ENCODE measurements around the gene BABAM2. TPM values are rescaled to one million over a fixed set of nuclear protein-coding genes. Genes with fewer than 3 reads are reported as not detected.

BABAM2 gene
- total RNA-seq, 1 experiment from 2014 or later, result 57.6 TPM

DNA sequence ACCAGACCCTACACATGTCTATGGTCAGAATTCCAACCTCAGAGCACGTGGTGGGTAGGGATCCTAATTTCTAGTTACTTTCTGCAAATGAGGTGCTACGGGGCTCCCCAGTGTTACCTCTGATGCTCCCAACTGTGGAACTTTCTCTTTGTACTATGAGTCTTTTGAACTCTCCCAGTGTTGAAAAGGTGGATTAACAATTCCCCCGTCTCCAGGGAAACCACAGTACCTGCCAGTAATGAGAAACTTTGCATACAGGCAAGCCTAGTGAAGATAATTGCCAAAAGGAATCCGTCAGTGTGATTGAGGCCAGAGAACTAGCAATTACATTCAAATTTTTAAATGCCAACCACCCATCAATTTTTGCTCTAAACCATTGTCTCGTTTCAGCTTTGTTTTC is 373.2 kb downstream of the BABAM2 start:
- intact Hi-C loops (cut with micrococcal nuclease), result no loop called here

DNA sequence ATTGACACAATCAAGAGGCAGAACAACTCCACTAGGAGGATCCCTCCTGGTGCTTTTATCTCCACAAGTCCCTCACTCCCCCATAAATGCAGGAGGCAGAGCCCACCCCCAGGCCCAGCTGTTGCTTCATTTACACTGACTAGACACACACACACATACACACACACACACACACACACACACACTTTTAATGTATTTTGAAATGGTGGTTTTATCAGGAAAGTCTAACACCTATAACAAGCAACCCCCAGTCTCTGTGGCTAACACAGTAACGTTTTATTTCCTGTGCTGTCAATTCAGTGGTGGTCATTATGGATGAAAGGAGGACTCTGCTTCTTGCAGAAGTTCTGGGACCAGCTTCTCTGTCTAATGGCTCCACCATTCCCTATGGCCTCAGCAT is 376.8 kb downstream of the BABAM2 start:
- Mint-ChIP-seq H3K4me3 (ENCODE audit: unreplicated experiment) (no peak overlapping the region), H3K27ac (ENCODE audit: low read depth, unreplicated experiment) (peak overlapping the region; percentile 90), H3K36me3 (ENCODE audit: insufficient read depth, unreplicated experiment) (peaks cover 6% of the 10 kb centered on the region), H3K27me3 (ENCODE audit: insufficient read depth, unreplicated experiment) (no peaks in the 10 kb centered on the region), H3K9me3 (ENCODE audit: unreplicated experiment) (no peaks in the 10 kb centered on the region), H3K4me1 (ENCODE audit: insufficient read depth, unreplicated experiment) (peaks cover 38% of the 10 kb centered on the region)
- DNase-seq (ENCODE audit: unreplicated experiment), result no peak
- TF ChIP-seq, protein P1, sequence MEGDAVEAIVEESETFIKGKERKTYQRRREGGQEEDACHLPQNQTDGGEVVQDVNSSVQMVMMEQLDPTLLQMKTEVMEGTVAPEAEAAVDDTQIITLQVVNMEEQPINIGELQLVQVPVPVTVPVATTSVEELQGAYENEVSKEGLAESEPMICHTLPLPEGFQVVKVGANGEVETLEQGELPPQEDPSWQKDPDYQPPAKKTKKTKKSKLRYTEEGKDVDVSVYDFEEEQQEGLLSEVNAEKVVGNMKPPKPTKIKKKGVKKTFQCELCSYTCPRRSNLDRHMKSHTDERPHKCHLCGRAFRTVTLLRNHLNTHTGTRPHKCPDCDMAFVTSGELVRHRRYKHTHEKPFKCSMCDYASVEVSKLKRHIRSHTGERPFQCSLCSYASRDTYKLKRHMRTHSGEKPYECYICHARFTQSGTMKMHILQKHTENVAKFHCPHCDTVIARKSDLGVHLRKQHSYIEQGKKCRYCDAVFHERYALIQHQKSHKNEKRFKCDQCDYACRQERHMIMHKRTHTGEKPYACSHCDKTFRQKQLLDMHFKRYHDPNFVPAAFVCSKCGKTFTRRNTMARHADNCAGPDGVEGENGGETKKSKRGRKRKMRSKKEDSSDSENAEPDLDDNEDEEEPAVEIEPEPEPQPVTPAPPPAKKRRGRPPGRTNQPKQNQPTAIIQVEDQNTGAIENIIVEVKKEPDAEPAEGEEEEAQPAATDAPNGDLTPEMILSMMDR (IDR thresholded peaks at IDR 0.05; ENCODE audit: unreplicated experiment), result no peak
- no TSS peak for BruUV-seq (replicated peaks)
- ChIA-PET POLR2A (interaction anchor here (0.8 to 12.4 kb wide), 7 partner anchors 15 to 457 kb away, joined by 3 to 277 read pairs (median 26); partner anchors contain the start of gene FOSL2), CTCF (interaction anchor here (0.6 to 2.4 kb wide), 2 partner anchors 9 to 17 kb away, joined by 3 to 7 read pairs; no protein-coding TSS in a partner anchor)
- intact Hi-C loops (cut with micrococcal nuclease), result no loop called here

More for the DNA sequence above, 373.2 kb downstream of the BABAM2 start:
- H3K27ac Mint-ChIP-seq (ENCODE audit: low read depth, unreplicated experiment), result no peak overlapping the region
- H3K36me3 Mint-ChIP-seq (ENCODE audit: insufficient read depth, unreplicated experiment), result peaks cover 6% of the 10 kb centered on the region
- H3K9me3 Mint-ChIP-seq (ENCODE audit: unreplicated experiment), result no peaks in the 10 kb centered on the region
- peaks cover 9% of the 10 kb centered on the region for H3K4me1 Mint-ChIP-seq (ENCODE audit: insufficient read depth, unreplicated experiment)
- no peaks in the 10 kb centered on the region for H3K27me3 Mint-ChIP-seq (ENCODE audit: insufficient read depth, unreplicated experiment)
- POLR2A ChIA-PET, result interaction anchor here (1.2 to 1.3 kb wide), 3 partner anchors 13 to 39 kb away, joined by 3 to 6 read pairs (median 5); no protein-coding TSS in a partner anchor
- TF ChIP-seq, protein P1 (IDR thresholded peaks at IDR 0.05; ENCODE audit: unreplicated experiment), result no peak
- no peak for DNase-seq (ENCODE audit: unreplicated experiment)
- CTCF ChIA-PET, result interaction anchor here (0.6 kb wide), 1 partner anchor 407 kb away, joined by 3 read pairs; no protein-coding TSS in a partner anchor
- H3K4me3 Mint-ChIP-seq (ENCODE audit: unreplicated experiment), result no peak overlapping the region
- no TSS peak for BruUV-seq (replicated peaks)

DNA sequence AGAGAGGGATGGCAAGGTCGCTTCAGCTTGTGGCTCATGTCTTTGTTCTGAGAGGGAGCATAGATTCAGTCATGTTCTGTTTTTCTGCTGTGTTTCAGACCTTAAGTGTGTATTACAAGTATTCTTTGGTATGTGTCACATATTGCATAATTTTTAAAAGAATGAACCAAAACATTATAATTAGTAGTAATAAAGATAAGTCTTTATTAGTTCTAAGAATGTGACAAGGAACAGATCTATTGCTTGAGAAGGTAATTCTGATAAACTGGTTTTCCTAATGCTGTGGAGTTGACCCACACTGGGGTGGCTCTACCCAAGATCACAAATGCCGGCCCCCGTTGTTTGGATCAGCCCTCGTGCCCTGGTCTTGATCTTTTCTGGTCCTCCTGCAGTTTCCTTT is 377.9 kb downstream of the BABAM2 start:
- POLR2A ChIA-PET, result interaction anchor here (0.7 to 12.4 kb wide), 27 partner anchors 13 to 565 kb away, joined by 3 to 277 read pairs (median 6); partner anchors contain the start of genes BABAM2 and FOSL2
- intact Hi-C loops (cut with micrococcal nuclease), result no loop called here
- DNase-seq (ENCODE audit: unreplicated experiment), result peak; percentile 16
- TF ChIP-seq, protein P1 (IDR thresholded peaks at IDR 0.05; ENCODE audit: unreplicated experiment), result no peak
- CTCF ChIA-PET, result interaction anchor here (1.9 to 2.4 kb wide), 2 partner anchors 18 to 40 kb away, joined by 4 to 7 read pairs; no protein-coding TSS in a partner anchor
- Mint-ChIP-seq H3K4me1 (ENCODE audit: insufficient read depth, unreplicated experiment) (peaks cover 40% of the 10 kb centered on the region), H3K27me3 (ENCODE audit: insufficient read depth, unreplicated experiment) (no peaks in the 10 kb centered on the region), H3K27ac (ENCODE audit: low read depth, unreplicated experiment) (peak overlapping the region; percentile 90), H3K4me3 (ENCODE audit: unreplicated experiment) (no peak overlapping the region), H3K9me3 (ENCODE audit: unreplicated experiment) (no peaks in the 10 kb centered on the region), H3K36me3 (ENCODE audit: insufficient read depth, unreplicated experiment) (peaks cover 6% of the 10 kb centered on the region)
- no TSS peak for BruUV-seq (replicated peaks)

DNA sequence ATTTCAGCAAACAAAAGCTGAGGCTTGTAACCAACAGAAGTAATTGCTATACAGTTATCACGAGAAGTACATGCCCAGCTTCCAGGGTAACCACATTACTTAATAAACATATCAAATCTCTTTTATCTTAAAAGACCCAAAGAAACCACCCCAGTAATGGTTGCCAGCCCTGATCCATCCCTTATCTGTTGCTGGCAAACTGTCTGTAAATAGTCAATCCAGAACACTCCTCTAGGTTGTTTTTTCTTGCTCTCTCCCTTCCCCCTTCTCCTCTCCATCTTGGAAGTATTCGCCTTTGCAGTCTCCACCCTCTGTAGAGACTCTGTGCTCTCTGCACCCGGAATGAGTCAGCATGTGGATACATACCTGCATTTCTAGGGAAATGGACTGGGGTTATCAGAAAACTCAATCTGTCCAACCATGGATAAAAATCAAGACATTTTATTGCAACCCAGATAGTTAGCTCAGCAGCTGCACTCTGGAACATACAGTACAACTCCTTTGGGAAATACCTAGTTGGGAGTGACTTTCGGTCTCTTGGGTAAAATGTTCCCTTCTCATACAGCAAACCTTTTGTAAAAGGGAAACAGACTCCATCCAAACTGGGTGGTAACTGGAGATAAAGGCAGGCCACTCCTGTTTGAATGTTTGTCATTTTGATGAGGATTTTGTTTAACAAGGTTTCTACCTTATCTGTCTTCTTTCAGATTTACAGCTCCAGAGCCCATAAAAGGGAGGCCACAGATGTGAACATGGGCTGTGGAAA is 378.7 kb downstream of the BABAM2 start:
- BruUV-seq (replicated peaks), result TSS peak; percentile 36
- POLR2A ChIA-PET, result interaction anchor here (0.6 to 12.4 kb wide), 49 partner anchors 9 to 566 kb away, joined by 3 to 277 read pairs (median 4); partner anchors contain the start of genes BABAM2 and FOSL2
- Mint-ChIP-seq H3K4me1 (ENCODE audit: insufficient read depth, unreplicated experiment) (peaks cover 45% of the 10 kb centered on the region), H3K36me3 (ENCODE audit: insufficient read depth, unreplicated experiment) (peaks cover 6% of the 10 kb centered on the region), H3K4me3 (ENCODE audit: unreplicated experiment) (peak overlapping the region; percentile 60), H3K27ac (ENCODE audit: low read depth, unreplicated experiment) (peak overlapping the region; percentile 90), H3K27me3 (ENCODE audit: insufficient read depth, unreplicated experiment) (no peaks in the 10 kb centered on the region), H3K9me3 (ENCODE audit: unreplicated experiment) (no peaks in the 10 kb centered on the region)
- intact Hi-C loops (cut with micrococcal nuclease), result no loop called here
- TF ChIP-seq, protein P1 (IDR thresholded peaks at IDR 0.05; ENCODE audit: unreplicated experiment), result no peak
- CTCF ChIA-PET, result interaction anchor here (0.5 to 2.4 kb wide), 12 partner anchors 19 to 541 kb away, joined by 3 to 7 read pairs (median 4); no protein-coding TSS in a partner anchor
- peak; percentile 70 for DNase-seq (ENCODE audit: unreplicated experiment)

Data from MCF 10A (cell line).